ENCODE measurements around the gene RUNX2. TPM values are rescaled to one million over a fixed set of nuclear protein-coding genes. Genes with fewer than 3 reads are reported as not detected.
A peak's percentile ranks its signal among the peaks of the same experiment; 100 is the strongest.

RUNX2 gene
- total and polyA plus RNA-seq, 3 experiments from 2014 or later: 16.1 to 25.8 (median 25.3) TPM

DNA sequence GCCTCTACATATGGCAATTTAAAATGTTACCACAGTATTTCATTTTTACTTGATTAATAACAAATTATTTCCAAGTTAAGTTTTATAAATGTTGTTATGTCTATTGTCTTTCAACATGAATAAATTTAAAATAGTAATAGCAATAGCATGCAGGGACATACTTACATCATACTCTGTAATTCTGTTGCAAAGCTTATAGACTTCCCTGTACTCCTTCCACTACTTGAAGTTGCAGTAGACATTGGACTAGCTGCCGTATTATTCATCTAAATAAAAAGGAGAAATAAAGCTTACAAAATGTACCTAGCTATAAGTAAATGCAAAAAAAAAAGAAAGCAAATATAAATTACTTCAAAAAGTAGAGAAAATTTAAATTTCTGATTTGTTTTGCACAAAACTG, 36.9 kb downstream of the RUNX2 start:
- Histone ChIP-seq H3K4me3 (ENCODE audit: low read length) (no peak overlapping the region), H3K36me3 (ENCODE audit: insufficient read depth, low read length) (no peaks in the 10 kb centered on the region), H3K27ac (ENCODE audit: low read depth, low read length) (no peak overlapping the region), H3K27me3 (ENCODE audit: insufficient read depth, low read length, poor library complexity, severe bottlenecking) (no peaks in the 10 kb centered on the region), H3K4me1 (ENCODE audit: insufficient read depth, low read length) (no peaks in the 10 kb centered on the region), H3K9me3 (ENCODE audit: low read length) (no peaks in the 10 kb centered on the region)
- POLR2A ChIA-PET: no interaction called here
- H3K4me1 Mint-ChIP-seq: no peaks in the 10 kb centered on the region
- peaks cover 1 to 9% (median 6%) of the 10 kb centered on the region in 3 donors for H3K36me3 Mint-ChIP-seq
- no peak for DNase-seq
- H3K4me3 Mint-ChIP-seq: no peak overlapping the region
- H3K27ac Mint-ChIP-seq: peak overlapping the region in 1 of 8 donors; percentile 23
- H3K27me3 Mint-ChIP-seq: no peaks in the 10 kb centered on the region
- CTCF ChIA-PET: no interaction called here
- H3K9me3 Mint-ChIP-seq: no peaks in the 10 kb centered on the region

DNA sequence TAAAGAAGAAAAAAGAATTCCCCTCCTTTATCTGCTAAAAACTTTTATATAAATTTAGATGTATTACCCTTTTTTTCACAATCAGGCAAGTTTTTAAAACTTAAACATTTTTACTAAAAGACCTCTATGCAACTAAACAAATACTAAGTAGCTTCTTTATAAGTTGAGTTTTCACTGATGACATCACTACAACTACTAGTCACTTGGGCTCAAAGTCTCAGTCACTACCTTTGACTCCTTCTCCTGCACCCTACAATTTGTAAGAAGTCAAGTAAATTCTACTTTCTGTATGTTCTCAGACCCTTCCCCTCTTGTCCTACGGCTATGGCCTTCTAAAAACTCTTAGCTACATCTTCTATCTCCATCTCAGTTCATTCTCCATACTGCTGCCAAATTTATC, 38.4 kb downstream of the RUNX2 start:
- no peak overlapping the region for H3K27ac ChIP-seq (ENCODE audit: low read depth, low read length)
- no peak overlapping the region for H3K4me3 ChIP-seq (ENCODE audit: low read length)
- Mint-ChIP-seq H3K27ac (no peak overlapping the region), H3K27me3 (no peaks in the 10 kb centered on the region), H3K4me3 (no peak overlapping the region), H3K9me3 (no peaks in the 10 kb centered on the region), H3K4me1 (no peaks in the 10 kb centered on the region), H3K36me3 (peaks cover 1 to 6% (median 6%) of the 10 kb centered on the region in 3 donors)
- POLR2A ChIA-PET: no interaction called here
- CTCF ChIA-PET: interaction anchor here (1.0 kb wide), 1 partner anchor 348 kb away, joined by 3 read pairs; no protein-coding TSS in a partner anchor
- no peaks in the 10 kb centered on the region for H3K9me3 ChIP-seq (ENCODE audit: low read length)
- DNase-seq: no peak
- no peaks in the 10 kb centered on the region for H3K27me3 ChIP-seq (ENCODE audit: insufficient read depth, low read length, poor library complexity, severe bottlenecking)
- H3K4me1 ChIP-seq (ENCODE audit: insufficient read depth, low read length): no peaks in the 10 kb centered on the region
- no peaks in the 10 kb centered on the region for H3K36me3 ChIP-seq (ENCODE audit: insufficient read depth, low read length)

DNA sequence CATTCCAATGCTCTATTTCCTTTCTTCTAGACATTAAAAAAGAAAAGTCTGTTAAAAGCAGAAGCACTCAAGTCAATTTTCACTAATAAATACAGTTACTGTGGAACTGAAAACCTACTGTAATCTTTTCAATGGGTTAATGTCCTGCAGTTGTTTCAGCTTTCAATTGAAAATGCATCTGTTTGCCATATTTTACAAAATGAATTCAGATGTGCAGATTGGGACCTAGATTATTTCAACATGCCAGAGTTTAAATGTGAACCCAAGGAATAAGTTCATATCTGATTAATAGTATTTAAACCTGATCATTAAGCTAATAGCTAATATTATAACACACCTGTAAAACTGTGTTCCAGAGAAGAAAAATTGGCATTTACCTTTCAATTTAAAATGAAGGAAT, 39.9 kb downstream of the RUNX2 start:
- no peak for DNase-seq
- CTCF ChIA-PET: interaction anchor here (1.9 kb wide), 1 partner anchor 10 kb away, joined by 7 read pairs; the partner anchor contains the start of gene SUPT3H
- no peaks in the 10 kb centered on the region for H3K36me3 ChIP-seq (ENCODE audit: insufficient read depth, low read length)
- Mint-ChIP-seq H3K27ac (peak overlapping the region in 1 of 8 donors; percentile 23), H3K36me3 (peaks cover 1 to 6% (median 2%) of the 10 kb centered on the region in 3 donors), H3K4me3 (no peak overlapping the region), H3K9me3 (no peaks in the 10 kb centered on the region), H3K27me3 (no peaks in the 10 kb centered on the region), H3K4me1 (no peaks in the 10 kb centered on the region)
- no peak overlapping the region for H3K4me3 ChIP-seq (ENCODE audit: low read length)
- POLR2A ChIA-PET: no interaction called here
- no peaks in the 10 kb centered on the region for H3K27me3 ChIP-seq (ENCODE audit: insufficient read depth, low read length, poor library complexity, severe bottlenecking)
- H3K9me3 ChIP-seq (ENCODE audit: low read length): no peaks in the 10 kb centered on the region
- no peaks in the 10 kb centered on the region for H3K4me1 ChIP-seq (ENCODE audit: insufficient read depth, low read length)
- no peak overlapping the region for H3K27ac ChIP-seq (ENCODE audit: low read depth, low read length)

DNA sequence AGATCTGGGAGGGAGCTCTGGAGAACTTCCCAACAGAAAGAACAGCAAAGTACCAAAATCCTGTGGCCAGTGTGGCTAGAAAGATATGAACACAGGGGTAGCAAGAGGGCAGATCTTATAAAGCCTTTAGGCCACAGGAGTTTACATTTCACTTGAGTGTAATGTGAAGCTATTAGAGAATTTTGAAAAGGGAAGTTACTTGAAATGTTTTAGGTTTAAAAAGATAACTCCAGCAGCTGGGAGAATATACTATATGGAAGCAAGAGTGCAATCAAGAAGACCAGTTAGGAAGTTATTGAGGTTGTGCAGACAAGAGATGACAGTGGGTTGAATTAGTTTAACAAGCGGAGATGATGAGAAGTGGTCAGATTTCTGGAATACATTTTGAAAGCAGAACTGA, 41.7 kb downstream of the RUNX2 start:
- peak overlapping the region in 1 of 8 donors; percentile 43 for H3K27ac Mint-ChIP-seq
- H3K4me1 Mint-ChIP-seq: no peaks in the 10 kb centered on the region
- ChIA-PET CTCF (no interaction called here), POLR2A (no interaction called here)
- no peak for DNase-seq
- H3K4me3 ChIP-seq (ENCODE audit: low read length): no peak overlapping the region
- no peaks in the 10 kb centered on the region for H3K36me3 ChIP-seq (ENCODE audit: insufficient read depth, low read length)
- no peaks in the 10 kb centered on the region for H3K27me3 ChIP-seq (ENCODE audit: insufficient read depth, low read length, poor library complexity, severe bottlenecking)
- no peak overlapping the region for H3K4me3 Mint-ChIP-seq
- H3K9me3 ChIP-seq (ENCODE audit: low read length): no peaks in the 10 kb centered on the region
- peaks cover 0 to 6% (median 2%) of the 10 kb centered on the region in 3 donors for H3K36me3 Mint-ChIP-seq
- no peaks in the 10 kb centered on the region for H3K9me3 Mint-ChIP-seq
- no peaks in the 10 kb centered on the region for H3K27me3 Mint-ChIP-seq
- no peaks in the 10 kb centered on the region for H3K4me1 ChIP-seq (ENCODE audit: insufficient read depth, low read length)
- H3K27ac ChIP-seq (ENCODE audit: low read depth, low read length): no peak overlapping the region

DNA sequence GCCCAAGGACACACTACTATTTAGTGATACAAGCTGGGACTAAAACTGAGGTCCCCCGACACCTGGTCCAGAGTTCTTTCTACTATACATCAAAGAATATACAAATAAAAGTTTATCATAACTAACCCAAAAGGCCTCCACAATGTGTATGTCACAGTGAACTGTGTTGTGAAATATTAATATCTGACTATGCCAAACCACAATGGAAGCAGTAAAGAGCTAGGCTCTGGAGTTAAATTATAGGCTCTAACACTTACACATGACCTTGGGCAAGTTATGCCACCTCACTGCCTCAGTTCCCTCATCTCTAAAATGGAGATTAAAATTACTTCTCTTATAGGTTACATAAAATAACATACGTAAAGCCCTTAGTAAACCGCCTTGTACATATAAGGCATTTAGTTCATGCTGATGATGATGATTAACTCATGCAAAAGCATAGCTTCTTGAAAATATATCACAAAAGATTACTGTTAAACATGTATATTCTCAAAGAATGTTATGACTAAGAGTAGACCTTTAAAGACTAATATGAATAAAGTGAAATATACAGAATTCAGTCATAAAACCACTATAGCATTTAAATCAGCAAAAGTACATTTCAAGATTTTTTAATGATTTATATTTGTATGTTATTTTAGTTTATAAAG, 43.9 kb downstream of the RUNX2 start:
- H3K27me3 Mint-ChIP-seq: no peaks in the 10 kb centered on the region
- H3K27ac Mint-ChIP-seq: no peak overlapping the region
- Histone ChIP-seq H3K4me1 (ENCODE audit: insufficient read depth, low read length) (peaks cover 7% of the 10 kb centered on the region), H3K27me3 (ENCODE audit: insufficient read depth, low read length, poor library complexity, severe bottlenecking) (no peaks in the 10 kb centered on the region), H3K27ac (ENCODE audit: low read depth, low read length) (no peak overlapping the region), H3K9me3 (ENCODE audit: low read length) (no peaks in the 10 kb centered on the region), H3K36me3 (ENCODE audit: insufficient read depth, low read length) (no peaks in the 10 kb centered on the region), H3K4me3 (ENCODE audit: low read length) (no peak overlapping the region)
- H3K4me1 Mint-ChIP-seq: peaks cover 7 to 17% (median 11%) of the 10 kb centered on the region in 3 donors
- ChIA-PET CTCF (interaction anchor here (1.0 kb wide), 1 partner anchor 343 kb away, joined by 3 read pairs; no protein-coding TSS in a partner anchor), POLR2A (no interaction called here)
- H3K36me3 Mint-ChIP-seq: peaks cover under 1 to 2% (median 2%) of the 10 kb centered on the region in 3 donors
- no peaks in the 10 kb centered on the region for H3K9me3 Mint-ChIP-seq
- DNase-seq: no peak
- no peak overlapping the region for H3K4me3 Mint-ChIP-seq

DNA sequence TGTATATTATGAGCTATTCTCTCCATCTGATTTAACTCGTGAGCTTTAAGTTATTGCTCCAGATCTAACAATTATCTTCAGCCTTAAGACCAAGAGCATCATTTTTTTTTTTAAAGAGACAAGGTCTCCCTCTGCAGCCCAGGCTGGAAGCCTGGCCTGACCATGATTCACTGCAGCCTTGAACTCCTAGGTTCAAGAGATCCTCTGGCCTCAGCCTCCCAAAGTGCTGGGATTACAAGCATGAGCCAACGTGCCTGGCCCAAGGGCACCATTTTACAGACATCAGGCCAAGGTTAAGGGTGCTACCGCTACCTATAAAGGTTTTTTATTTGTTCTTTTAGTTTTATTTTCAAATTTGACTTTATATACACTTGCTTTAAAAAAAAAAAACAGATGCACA, 47.3 kb downstream of the RUNX2 start:
- POLR2A ChIA-PET: no interaction called here
- Mint-ChIP-seq H3K4me3 (peak overlapping the region in 2 of 7 donors; percentile 73 to 93), H3K27me3 (no peaks in the 10 kb centered on the region), H3K4me1 (peaks cover 18 to 29% (median 28%) of the 10 kb centered on the region in 3 donors), H3K27ac (peak overlapping the region in 2 of 8 donors; percentile 65 to 94), H3K36me3 (peaks cover 0 to 14% (median 0%) of the 10 kb centered on the region in 3 donors), H3K9me3 (no peaks in the 10 kb centered on the region)
- H3K27ac ChIP-seq (ENCODE audit: low read depth, low read length): no peak overlapping the region
- no peaks in the 10 kb centered on the region for H3K9me3 ChIP-seq (ENCODE audit: low read length)
- CTCF ChIA-PET: interaction anchor here (1.7 kb wide), 1 partner anchor 720 kb away, joined by 4 read pairs; no protein-coding TSS in a partner anchor
- peaks cover 15% of the 10 kb centered on the region for H3K4me1 ChIP-seq (ENCODE audit: insufficient read depth, low read length)
- DNase-seq: no peak
- no peaks in the 10 kb centered on the region for H3K36me3 ChIP-seq (ENCODE audit: insufficient read depth, low read length)
- H3K27me3 ChIP-seq (ENCODE audit: insufficient read depth, low read length, poor library complexity, severe bottlenecking): no peaks in the 10 kb centered on the region
- H3K4me3 ChIP-seq (ENCODE audit: low read length): no peak overlapping the region

DNA sequence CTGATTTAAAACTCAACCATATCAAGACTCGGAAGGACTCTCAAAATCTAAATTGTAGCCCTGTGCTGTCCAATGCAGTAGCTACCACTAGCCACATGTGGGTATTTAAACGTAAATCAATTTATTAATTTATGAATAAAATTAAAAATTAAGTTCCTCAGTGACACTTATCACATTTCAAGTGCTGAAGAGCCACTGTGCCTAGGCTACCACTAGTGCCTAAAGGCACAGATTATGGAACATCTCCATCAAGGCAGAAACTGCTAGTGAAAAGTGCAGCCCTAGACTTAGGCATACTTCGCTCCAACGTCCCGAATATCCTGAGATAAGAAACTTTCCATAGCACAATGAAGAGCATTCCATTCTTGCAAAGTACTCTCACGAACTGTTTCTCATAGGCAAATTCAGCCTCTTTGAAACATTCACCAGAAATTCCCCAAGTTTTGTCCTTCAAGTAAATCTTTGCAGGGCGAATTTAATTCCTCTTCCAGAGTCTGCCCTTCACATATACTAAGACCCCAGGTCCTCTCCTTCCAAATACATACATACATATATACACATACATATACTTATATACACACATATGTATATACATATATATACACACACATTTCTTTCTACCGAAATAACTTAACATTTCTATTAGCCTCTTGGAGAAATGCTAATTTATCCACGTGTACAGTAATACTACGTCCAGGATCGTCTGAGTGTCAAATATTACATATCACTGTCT, 48.3 kb downstream of the RUNX2 start:
- H3K36me3 ChIP-seq (ENCODE audit: insufficient read depth, low read length): no peaks in the 10 kb centered on the region
- H3K4me3 ChIP-seq (ENCODE audit: low read length): peak overlapping the region; percentile 97
- H3K27me3 ChIP-seq (ENCODE audit: insufficient read depth, low read length, poor library complexity, severe bottlenecking): no peaks in the 10 kb centered on the region
- Mint-ChIP-seq H3K9me3 (no peaks in the 10 kb centered on the region), H3K36me3 (peaks cover 0 to 14% (median 0%) of the 10 kb centered on the region in 3 donors), H3K4me3 (peak overlapping the region; percentile 93 to 99 (median 97)), H3K27ac (peak overlapping the region; percentile 94 to 100 (median 99)), H3K27me3 (no peaks in the 10 kb centered on the region), H3K4me1 (peaks cover 18 to 29% (median 28%) of the 10 kb centered on the region in 3 donors)
- POLR2A ChIA-PET: interaction anchor here (0.6 to 1.1 kb wide), 3 partner anchors 45 to 635 kb away, joined by 3 to 6 read pairs (median 6); no protein-coding TSS in a partner anchor
- peak overlapping the region; percentile 94 for H3K27ac ChIP-seq (ENCODE audit: low read depth, low read length)
- H3K4me1 ChIP-seq (ENCODE audit: insufficient read depth, low read length): peaks cover 15% of the 10 kb centered on the region
- H3K9me3 ChIP-seq (ENCODE audit: low read length): no peaks in the 10 kb centered on the region
- CTCF ChIA-PET: interaction anchor here (1.3 to 1.9 kb wide), 4 partner anchors 9 to 721 kb away, joined by 3 to 7 read pairs (median 5); no protein-coding TSS in a partner anchor
- DNase-seq: no peak

All from CD8-positive, alpha-beta memory T cell (primary cell).